K562 (cell line): ENCODE results near the gene GOT2. TPM values are rescaled to one million over a fixed set of nuclear protein-coding genes. Genes with fewer than 3 reads are reported as not detected.

Experiments used
- ATAC-seq: fragments of 200-7000 bp; cut with Tn5 transposase; 3 replicates; pipeline ENCODE4 v1.9.1; 2020; ENCODE audit warnings: moderate library complexity
- BruUV-seq: library from RNA; stranded (reverse); fragments of 400-500 nt; replicated peaks from 2 replicates; lab custom pipeline; 2021; lab: Mats Ljungman, UMichigan
- CTCF ChIA-PET: fragments of 300-600 bp; formaldehyde crosslinking; extraction: SDS; loops from one replicate; lab custom pipeline; 2021; ENCODE audit warnings: low intra/inter-chr PET ratio; lab: Yijun Ruan, JAX
- POLR2A ChIA-PET: fragments of 300-600, 350-650 bp; sonication (Branson Sonifier 250); formaldehyde crosslinking; extraction: SDS; loops from one replicate; lab custom pipeline; 2021; ENCODE audit warnings: antibody characterized with exemption, inconsistent platforms; lab: Yijun Ruan, JAX
- DNase-seq, 4 experiments: peaks; one replicate each; pipeline versions ENCODE4 v3.0.0 to v3.0.0-alpha.2; 2011 to 2018; ENCODE audit warnings: low spot score in 3 of 4, mixed read lengths in 3 of 4; ENCODE audit errors: extremely low read depth in 1 of 4
- FAIRE-seq: peaks from 2 replicates; lab custom pipeline; 2011; peaks lifted over from hg19 to GRCh38; lab: Jason Lieb, UNC
- H2AFZ ChIP-seq: 2 replicates; pipeline ENCODE4 v1.6.0; 2011; ENCODE audit warnings: low read depth, low read length, control low read depth, inconsistent platforms
- H3K27ac ChIP-seq: fragments of 200-600 bp; 3 replicates; pipeline ENCODE4 v1.8.0; 2011; ENCODE audit warnings: low read depth, mild to moderate bottlenecking, control low read depth, inconsistent platforms, low read length, moderate library complexity, mixed read lengths; ENCODE audit errors: extremely low read depth
- H3K27me3 ChIP-seq, 2 experiments: fragments of 300-600 bp in 1 of 2; 2 replicates in 1 of 2; 3 replicates in 1 of 2; pipeline versions ENCODE4 v1.6.0 to v1.8.0; 2011; ENCODE audit warnings: inconsistent platforms in 2 of 2, low read length in 2 of 2, mild to moderate bottlenecking in 1 of 2, mixed read lengths in 1 of 2, moderate library complexity in 1 of 2; ENCODE audit not compliant: control insufficient read depth in 2 of 2, insufficient read depth in 2 of 2
- H3K36me3 ChIP-seq: fragments of 300-600 bp; 3 replicates; pipeline ENCODE4 v1.8.0; 2011; ENCODE audit warnings: mild to moderate bottlenecking, low read length, inconsistent platforms; ENCODE audit not compliant: control insufficient read depth, insufficient read depth
- H3K4me1 ChIP-seq, 2 experiments: fragments of 200-600 bp in 1 of 2; replicated peaks in 1 of 2; 2 replicates in 1 of 2; 3 replicates in 1 of 2; pipeline versions ENCODE4 v1.5.1 to v1.8.0; 2011; ENCODE audit warnings: inconsistent platforms in 2 of 2, low read length in 2 of 2, mild to moderate bottlenecking in 1 of 2, mixed read lengths in 1 of 2, moderate library complexity in 1 of 2; ENCODE audit not compliant: control insufficient read depth in 2 of 2, insufficient read depth in 2 of 2
- H3K4me2 ChIP-seq: 2 replicates; pipeline ENCODE4 v1.6.1; 2011; ENCODE audit warnings: low read length, control low read depth, inconsistent platforms, mixed read lengths; ENCODE audit not compliant: insufficient read depth
- H3K4me3 ChIP-seq: fragments of 200-600 bp; sonication (generic), shearing (Covaris generic); 2 replicates; pipeline ENCODE4 v1.5.1; 2016; ENCODE audit warnings: control low read depth, inconsistent platforms
- H3K79me2 ChIP-seq: fragments of 200-600 bp; 3 replicates; pipeline ENCODE4 v1.8.0; 2011; ENCODE audit warnings: low read length, inconsistent platforms; ENCODE audit not compliant: control insufficient read depth, insufficient read depth
- H3K9ac ChIP-seq, 2 experiments: 2 replicates each; pipeline versions ENCODE4 v1.6.0 to v1.6.1; 2011; ENCODE audit warnings: low read depth in 2 of 2, low read length in 2 of 2, control low read depth in 1 of 2, inconsistent platforms in 1 of 2, mild to moderate bottlenecking in 1 of 2, mixed read lengths in 1 of 2; ENCODE audit not compliant: insufficient read depth in 1 of 2
- H3K9me1 ChIP-seq: one replicate; pipeline ENCODE4 v1.6.0; 2011; ENCODE audit warnings: inconsistent platforms, mild to moderate bottlenecking, low read length, moderate library complexity; ENCODE audit not compliant: control insufficient read depth, insufficient read depth
- H3K9me3 ChIP-seq: replicated peaks from 2 replicates; pipeline ENCODE4 v1.5.1; 2011; ENCODE audit warnings: low read depth, low read length, inconsistent platforms; ENCODE audit not compliant: control insufficient read depth, insufficient read depth
- H4K20me1 ChIP-seq: replicated peaks from 2 replicates; pipeline ENCODE4 v1.6.1; 2011; ENCODE audit warnings: low read length, inconsistent platforms, mixed read lengths; ENCODE audit not compliant: control insufficient read depth, insufficient read depth
- ARHGAP35 ChIP-seq: fragments of 450-650 bp; IDR thresholded peaks from 2 replicates; pipeline ENCODE4 v1.6.1; 2018; ENCODE audit not compliant: partially characterized antibody
- BCOR ChIP-seq: fragments of 450-650 bp; IDR thresholded peaks from 2 replicates; pipeline ENCODE4 v1.6.1; 2016
- CAMTA2 ChIP-seq: fragments of 250-450 bp; sonication (Bioruptor Pico); conservative IDR thresholded peaks from 2 replicates; pipeline ENCODE4 v1.5.1; 2022
- KAT7 ChIP-seq: sonication (generic); formaldehyde crosslinking; IDR thresholded peaks from 2 replicates; pipeline ENCODE4 v1.8.0; 2022; ENCODE audit warnings: missing genetic modification reagents, mild to moderate bottlenecking, borderline replicate concordance
- KLF10 ChIP-seq: fragments of 250-450 bp; sonication (Bioruptor Pico); IDR thresholded peaks from 2 replicates; pipeline ENCODE4 v1.6.1; 2021; ENCODE audit warnings: matching md5 sums
- KLF16 ChIP-seq: IDR thresholded peaks from 2 replicates; pipeline ENCODE4 v1.6.1; 2016; ENCODE audit warnings: antibody characterized with exemption
- PCBP1 ChIP-seq: fragments of 200-400 bp; formaldehyde crosslinking; IDR thresholded peaks from 2 replicates; pipeline ENCODE4 v1.6.1; 2018; ENCODE audit warnings: mild to moderate bottlenecking, low read depth, low read length; ENCODE audit not compliant: poor library complexity, severe bottlenecking
- STAT5B ChIP-seq: fragments of 250-450 bp; sonication (Bioruptor Pico); IDR thresholded peaks from 2 replicates; pipeline ENCODE4 v1.8.0; 2021; ENCODE audit warnings: mild to moderate bottlenecking, inconsistent platforms
- ZBTB1 ChIP-seq: sonication (generic); formaldehyde crosslinking; IDR thresholded peaks from 2 replicates; pipeline ENCODE4 v1.8.1; 2023; ENCODE audit warnings: missing genetic modification reagents, low read depth, mild to moderate bottlenecking, borderline replicate concordance
- ZNF217 ChIP-seq: sonication (generic); formaldehyde crosslinking; IDR thresholded peaks from 2 replicates; pipeline ENCODE4 v1.8.0; 2022; ENCODE audit warnings: mild to moderate bottlenecking, missing genetic modification reagents
- ZNF77 ChIP-seq: fragments of 250-450 bp; sonication (Bioruptor Pico); IDR thresholded peaks from 2 replicates; pipeline ENCODE4 v1.5.0; 2020
- in situ Hi-C: fragments of 300-500 bp; cut with MboI; formaldehyde crosslinking; loops from 4 replicates; pipeline ENCODE4 v1.15.0; 2018; ENCODE audit warnings: inconsistent platforms, mixed read lengths
- intact Hi-C: fragments of 100-400 bp; cut with micrococcal nuclease; formaldehyde crosslinking; loops from 2 replicates; pipeline ENCODE4 v1.14.2; 2022
- polyA plus RNA-seq, 8 experiments: library from polyadenylated mRNA; depleted of rRNA in 4 of 8; stranded (reverse) in 5 of 8; unstranded in 3 of 8; fragments of >200 nt; fragmentation: Nextera tagmentation in 2 of 8; fragmentation: Illumina TruSeq in 1 of 8; extraction: Ambion mirVana in 2 of 8; extraction: Trizol in 1 of 8; gene quantifications; 2 replicates each; pipeline versions ENCODE4 v1.2.1 to v1.2.3, GENCODE V29; 2011 to 2014; ENCODE audit warnings: inconsistent platforms in 1 of 8, missing spikeins in 1 of 8
- total RNA-seq, 7 experiments: library from RNA; depleted of rRNA in 6 of 7; stranded (reverse); fragments of >200 nt in 6 of 7; fragmentation: Illumina TruSeq in 2 of 7; extraction: Trizol in 2 of 7; gene quantifications; 2 replicates each; pipeline versions ENCODE4 v1.2.1 to v1.2.3, GENCODE V29; 2011 to 2021; ENCODE audit warnings: low replicate concordance in 1 of 7
- TF ChIP-seq, protein P1 (sequence below): fragments of 450-650 bp; IDR thresholded peaks from 2 replicates; pipeline ENCODE4 v1.6.1; 2018; ENCODE audit not compliant: partially characterized antibody
- TF ChIP-seq, protein P2 (sequence below): sonication (generic); formaldehyde crosslinking; IDR thresholded peaks from 2 replicates; pipeline ENCODE4 v1.9.0; 2022; ENCODE audit warnings: mild to moderate bottlenecking, missing genetic modification reagents
- TF ChIP-seq, protein P3 (sequence below): sonication (generic); formaldehyde crosslinking; IDR thresholded peaks from 2 replicates; pipeline ENCODE4 v1.8.1; 2023; ENCODE audit warnings: missing genetic modification reagents, mild to moderate bottlenecking, borderline replicate concordance

Gene GOT2
- total and polyA plus RNA-seq, 9 of the 15 experiments (the other 6 are each of a cell fraction or from before 2014, with no cell fraction given): 43.1 to 190 (median 80.2) TPM

DNA sequence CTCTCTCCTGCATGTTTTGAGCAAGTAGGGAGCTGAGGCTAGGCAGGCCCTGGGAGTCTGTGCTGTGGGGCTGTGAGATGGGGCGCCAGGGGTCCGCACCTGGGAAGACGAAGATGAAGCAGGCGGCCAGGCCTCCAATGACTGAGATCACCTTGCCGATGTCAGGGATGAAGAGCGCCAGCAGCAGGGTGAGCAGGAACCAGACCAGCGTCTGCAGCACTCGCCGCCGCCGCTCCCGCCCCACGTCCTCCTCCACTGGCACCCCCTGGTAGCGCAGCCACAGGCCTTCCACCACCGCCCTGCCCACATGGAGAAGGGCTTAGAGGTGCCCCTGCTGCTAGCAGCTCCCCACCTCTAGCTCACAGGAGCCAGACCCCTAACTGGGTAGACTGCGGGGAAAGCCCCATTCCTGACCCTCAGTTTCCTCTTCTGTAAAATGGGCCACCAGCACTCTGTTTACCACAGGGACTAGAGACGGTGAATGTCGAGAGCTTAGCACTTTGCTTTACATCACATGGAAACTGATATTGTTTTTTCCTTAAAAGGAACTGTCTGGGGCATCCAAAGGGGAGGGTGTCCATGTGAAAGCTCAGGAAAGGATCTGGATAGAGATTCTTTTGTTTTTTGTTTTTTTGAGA lies 63.1 kb downstream of the GOT2 start (continued):
- TF ChIP-seq, protein P1, sequence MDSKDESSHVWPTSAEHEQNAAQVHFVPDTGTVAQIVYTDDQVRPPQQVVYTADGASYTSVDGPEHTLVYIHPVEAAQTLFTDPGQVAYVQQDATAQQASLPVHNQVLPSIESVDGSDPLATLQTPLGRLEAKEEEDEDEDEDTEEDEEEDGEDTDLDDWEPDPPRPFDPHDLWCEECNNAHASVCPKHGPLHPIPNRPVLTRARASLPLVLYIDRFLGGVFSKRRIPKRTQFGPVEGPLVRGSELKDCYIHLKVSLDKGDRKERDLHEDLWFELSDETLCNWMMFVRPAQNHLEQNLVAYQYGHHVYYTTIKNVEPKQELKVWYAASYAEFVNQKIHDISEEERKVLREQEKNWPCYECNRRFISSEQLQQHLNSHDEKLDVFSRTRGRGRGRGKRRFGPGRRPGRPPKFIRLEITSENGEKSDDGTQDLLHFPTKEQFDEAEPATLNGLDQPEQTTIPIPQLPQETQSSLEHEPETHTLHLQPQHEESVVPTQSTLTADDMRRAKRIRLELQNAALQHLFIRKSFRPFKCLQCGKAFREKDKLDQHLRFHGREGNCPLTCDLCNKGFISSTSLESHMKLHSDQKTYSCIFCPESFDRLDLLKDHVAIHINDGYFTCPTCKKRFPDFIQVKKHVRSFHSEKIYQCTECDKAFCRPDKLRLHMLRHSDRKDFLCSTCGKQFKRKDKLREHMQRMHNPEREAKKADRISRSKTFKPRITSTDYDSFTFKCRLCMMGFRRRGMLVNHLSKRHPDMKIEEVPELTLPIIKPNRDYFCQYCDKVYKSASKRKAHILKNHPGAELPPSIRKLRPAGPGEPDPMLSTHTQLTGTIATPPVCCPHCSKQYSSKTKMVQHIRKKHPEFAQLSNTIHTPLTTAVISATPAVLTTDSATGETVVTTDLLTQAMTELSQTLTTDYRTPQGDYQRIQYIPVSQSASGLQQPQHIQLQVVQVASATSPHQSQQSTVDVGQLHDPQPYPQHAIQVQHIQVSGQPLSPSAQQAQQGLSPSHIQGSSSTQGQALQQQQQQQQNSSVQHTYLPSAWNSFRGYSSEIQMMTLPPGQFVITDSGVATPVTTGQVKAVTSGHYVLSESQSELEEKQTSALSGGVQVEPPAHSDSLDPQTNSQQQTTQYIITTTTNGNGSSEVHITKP: no peak
- TF ChIP-seq KLF16: no peak
- TF ChIP-seq KLF10 (CRISPR knock-in tag): no peak
- TF ChIP-seq BCOR: peak; percentile 39; the same call in 1 of the 2 replicates
- no peak for TF ChIP-seq ZBTB1 (CRISPR knock-in tag)
- TF ChIP-seq PCBP1: no peak
- no peak for TF ChIP-seq ARHGAP35
- TF ChIP-seq CAMTA2 (CRISPR knock-in tag): no peak

DNA sequence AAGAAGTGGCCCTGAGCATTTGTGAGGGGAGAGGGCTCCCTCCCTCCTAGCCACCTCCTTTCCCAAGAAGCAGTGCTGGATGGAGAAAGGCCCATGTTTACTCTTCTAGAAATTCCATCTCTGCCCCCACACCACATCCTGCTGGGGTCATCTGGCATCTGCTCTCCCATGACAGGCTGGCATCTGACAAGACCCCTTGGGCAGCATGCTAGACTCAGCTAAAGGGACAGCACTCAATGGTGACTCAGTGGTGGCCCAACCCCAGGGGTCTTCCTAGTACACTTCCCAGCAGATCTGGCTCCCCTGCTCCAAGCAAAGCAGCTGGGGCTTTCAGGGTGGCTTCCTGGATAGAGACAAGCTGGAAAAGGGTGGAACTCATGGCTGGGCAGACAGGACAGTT lies 63.9 kb downstream of the GOT2 start:
- no peak overlapping the region for H3K4me2 ChIP-seq
- H3K36me3 ChIP-seq: peaks cover 4% of the 10 kb centered on the region; the same call in 1 of the 3 replicates
- DNase-seq (peak in 2 of 4 experiments; percentile 6 to 7), FAIRE-seq (no peak), ATAC-seq (no peak)
- intact Hi-C loops: no loop called here
- CTCF ChIA-PET: no interaction called here
- no peak overlapping the region for H3K4me3 ChIP-seq
- POLR2A ChIA-PET: no interaction called here
- no peaks in the 10 kb centered on the region; a peak in 1 of 5 replicates for H3K4me1 ChIP-seq
- no peaks in the 10 kb centered on the region for H3K79me2 ChIP-seq
- H3K9ac ChIP-seq: no peak overlapping the region
- no peaks in the 10 kb centered on the region for H3K9me3 ChIP-seq
- in situ Hi-C loops: no loop called here
- H3K9me1 ChIP-seq: no peaks in the 10 kb centered on the region
- no peaks in the 10 kb centered on the region for H3K27me3 ChIP-seq
- H4K20me1 ChIP-seq: no peaks in the 10 kb centered on the region
- no peak overlapping the region for H2AFZ ChIP-seq
- BruUV-seq: no TSS peak
- no peak overlapping the region for H3K27ac ChIP-seq
- TF ChIP-seq ZNF77 (CRISPR knock-in tag): no peak
- no peak for TF ChIP-seq KAT7 (CRISPR knock-in tag)
- TF ChIP-seq, protein P2, sequence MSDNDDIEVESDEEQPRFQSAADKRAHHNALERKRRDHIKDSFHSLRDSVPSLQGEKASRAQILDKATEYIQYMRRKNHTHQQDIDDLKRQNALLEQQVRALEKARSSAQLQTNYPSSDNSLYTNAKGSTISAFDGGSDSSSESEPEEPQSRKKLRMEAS: no peak
- no peak for TF ChIP-seq STAT5B (CRISPR knock-in tag)
- no peak for TF ChIP-seq ZNF217 (CRISPR knock-in tag)
- TF ChIP-seq, protein P3, sequence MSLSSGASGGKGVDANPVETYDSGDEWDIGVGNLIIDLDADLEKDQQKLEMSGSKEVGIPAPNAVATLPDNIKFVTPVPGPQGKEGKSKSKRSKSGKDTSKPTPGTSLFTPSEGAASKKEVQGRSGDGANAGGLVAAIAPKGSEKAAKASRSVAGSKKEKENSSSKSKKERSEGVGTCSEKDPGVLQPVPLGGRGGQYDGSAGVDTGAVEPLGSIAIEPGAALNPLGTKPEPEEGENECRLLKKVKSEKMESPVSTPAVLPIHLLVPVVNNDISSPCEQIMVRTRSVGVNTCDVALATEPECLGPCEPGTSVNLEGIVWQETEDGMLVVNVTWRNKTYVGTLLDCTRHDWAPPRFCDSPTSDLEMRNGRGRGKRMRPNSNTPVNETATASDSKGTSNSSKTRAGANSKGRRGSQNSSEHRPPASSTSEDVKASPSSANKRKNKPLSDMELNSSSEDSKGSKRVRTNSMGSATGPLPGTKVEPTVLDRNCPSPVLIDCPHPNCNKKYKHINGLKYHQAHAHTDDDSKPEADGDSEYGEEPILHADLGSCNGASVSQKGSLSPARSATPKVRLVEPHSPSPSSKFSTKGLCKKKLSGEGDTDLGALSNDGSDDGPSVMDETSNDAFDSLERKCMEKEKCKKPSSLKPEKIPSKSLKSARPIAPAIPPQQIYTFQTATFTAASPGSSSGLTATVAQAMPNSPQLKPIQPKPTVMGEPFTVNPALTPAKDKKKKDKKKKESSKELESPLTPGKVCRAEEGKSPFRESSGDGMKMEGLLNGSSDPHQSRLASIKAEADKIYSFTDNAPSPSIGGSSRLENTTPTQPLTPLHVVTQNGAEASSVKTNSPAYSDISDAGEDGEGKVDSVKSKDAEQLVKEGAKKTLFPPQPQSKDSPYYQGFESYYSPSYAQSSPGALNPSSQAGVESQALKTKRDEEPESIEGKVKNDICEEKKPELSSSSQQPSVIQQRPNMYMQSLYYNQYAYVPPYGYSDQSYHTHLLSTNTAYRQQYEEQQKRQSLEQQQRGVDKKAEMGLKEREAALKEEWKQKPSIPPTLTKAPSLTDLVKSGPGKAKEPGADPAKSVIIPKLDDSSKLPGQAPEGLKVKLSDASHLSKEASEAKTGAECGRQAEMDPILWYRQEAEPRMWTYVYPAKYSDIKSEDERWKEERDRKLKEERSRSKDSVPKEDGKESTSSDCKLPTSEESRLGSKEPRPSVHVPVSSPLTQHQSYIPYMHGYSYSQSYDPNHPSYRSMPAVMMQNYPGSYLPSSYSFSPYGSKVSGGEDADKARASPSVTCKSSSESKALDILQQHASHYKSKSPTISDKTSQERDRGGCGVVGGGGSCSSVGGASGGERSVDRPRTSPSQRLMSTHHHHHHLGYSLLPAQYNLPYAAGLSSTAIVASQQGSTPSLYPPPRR (CRISPR knock-in tag): no peak
- TF ChIP-seq ZBTB1 (CRISPR knock-in tag): no peak
